Stomach (tissue), 4 donors: ENCODE data around the gene MS4A4E.
"Not testable (repeated sequence)": the region's sequence is repeated elsewhere in the genome, so short reads cannot be mapped to it uniquely, and the experiment has no call there.

ENCODE experiments used
- POLR2A ChIP-seq, 4 donors: fragments of 450-650 bp; IDR thresholded peaks; one replicate each; pipeline ENCODE4 v1.6.1; 2016; ENCODE audit warnings: antibody characterized with exemption in 4 of 4, control low read depth in 2 of 4, mild to moderate bottlenecking in 1 of 4, moderate library complexity in 1 of 4
- TF ChIP-seq, protein P1 (sequence below), 7 experiments: fragments of 450-650 bp in 4 of 7; fragments of 200-600 bp in 3 of 7; sonication (generic) in 3 of 7; IDR thresholded peaks; one replicate each; pipeline ENCODE4 v1.5.1; 2016 to 2019; ENCODE audit warnings: antibody characterized with exemption in 7 of 7, control low read depth in 2 of 7, mild to moderate bottlenecking in 1 of 7

DNA sequence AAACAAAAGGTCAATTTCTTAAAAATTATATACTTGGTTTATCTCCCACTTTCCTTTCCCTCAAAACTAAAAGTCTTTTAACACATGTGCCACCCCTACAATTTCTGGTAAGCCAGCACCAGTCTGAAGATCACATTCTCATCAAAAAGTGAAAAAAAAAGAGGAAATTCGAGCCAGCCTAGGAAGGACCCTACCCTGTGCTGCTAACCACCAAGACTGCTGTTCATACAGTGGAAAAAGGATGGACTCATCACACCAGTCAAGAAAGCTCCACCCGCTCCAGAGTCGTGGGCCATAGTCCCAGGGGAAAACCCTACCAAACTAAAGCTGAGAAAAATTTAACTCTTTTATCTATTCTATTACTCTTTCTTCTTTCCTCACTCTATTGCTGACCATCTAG lies 54.5 kb downstream of the MS4A4E start:
- TF ChIP-seq, protein P1, sequence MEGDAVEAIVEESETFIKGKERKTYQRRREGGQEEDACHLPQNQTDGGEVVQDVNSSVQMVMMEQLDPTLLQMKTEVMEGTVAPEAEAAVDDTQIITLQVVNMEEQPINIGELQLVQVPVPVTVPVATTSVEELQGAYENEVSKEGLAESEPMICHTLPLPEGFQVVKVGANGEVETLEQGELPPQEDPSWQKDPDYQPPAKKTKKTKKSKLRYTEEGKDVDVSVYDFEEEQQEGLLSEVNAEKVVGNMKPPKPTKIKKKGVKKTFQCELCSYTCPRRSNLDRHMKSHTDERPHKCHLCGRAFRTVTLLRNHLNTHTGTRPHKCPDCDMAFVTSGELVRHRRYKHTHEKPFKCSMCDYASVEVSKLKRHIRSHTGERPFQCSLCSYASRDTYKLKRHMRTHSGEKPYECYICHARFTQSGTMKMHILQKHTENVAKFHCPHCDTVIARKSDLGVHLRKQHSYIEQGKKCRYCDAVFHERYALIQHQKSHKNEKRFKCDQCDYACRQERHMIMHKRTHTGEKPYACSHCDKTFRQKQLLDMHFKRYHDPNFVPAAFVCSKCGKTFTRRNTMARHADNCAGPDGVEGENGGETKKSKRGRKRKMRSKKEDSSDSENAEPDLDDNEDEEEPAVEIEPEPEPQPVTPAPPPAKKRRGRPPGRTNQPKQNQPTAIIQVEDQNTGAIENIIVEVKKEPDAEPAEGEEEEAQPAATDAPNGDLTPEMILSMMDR (IDR thresholded peaks at IDR 0.05) = not testable (repeated sequence)
- TF ChIP-seq POLR2A (IDR thresholded peaks at IDR 0.05) = not testable (repeated sequence)
